ENCODE measurements around the gene C10orf105.

C10orf105 gene

GRCh38 chr10:71666639-71667386 is 52.8 kb downstream of the C10orf105 start:
- no peak overlapping the region for H3K4me3 Mint-ChIP-seq
- H3K27ac Mint-ChIP-seq = peak overlapping the region; percentile 45
- H3K4me1 Mint-ChIP-seq (ENCODE audit: low read depth) = peaks cover 51% of the 10 kb centered on the region

GRCh38 chr10:71665456-71665855 is 54.1 kb downstream of the C10orf105 start:
- Mint-ChIP-seq H3K36me3 (ENCODE audit: low read depth) (peaks cover 1% of the 10 kb centered on the region), H3K9me3 (peaks cover 3% of the 10 kb centered on the region), H3K27me3 (peaks cover 24% of the 10 kb centered on the region), H3K27ac (no peak overlapping the region), H3K4me3 (no peak overlapping the region), H3K4me1 (ENCODE audit: low read depth) (peaks cover 51% of the 10 kb centered on the region)
- intact Hi-C loops (cut with micrococcal nuclease) = no loop called here

More at GRCh38 chr10:71666639-71667386, 52.8 kb downstream of the C10orf105 start:
- Mint-ChIP-seq H3K36me3 (ENCODE audit: low read depth) (no peaks in the 10 kb centered on the region), H3K9me3 (no peaks in the 10 kb centered on the region), H3K27me3 (peaks cover 24% of the 10 kb centered on the region)
- intact Hi-C loops (cut with micrococcal nuclease) = no loop called here

GRCh38 chr10:71664585-71664984 is 55.0 kb downstream of the C10orf105 start:
- Mint-ChIP-seq H3K9me3 (peaks cover 10% of the 10 kb centered on the region), H3K4me1 (ENCODE audit: low read depth) (peaks cover 51% of the 10 kb centered on the region), H3K27me3 (peaks cover 19% of the 10 kb centered on the region), H3K27ac (no peak overlapping the region), H3K36me3 (ENCODE audit: low read depth) (peaks cover 7% of the 10 kb centered on the region), H3K4me3 (no peak overlapping the region)
- intact Hi-C loops (cut with micrococcal nuclease) = no loop called here

- H3K4me1 Mint-ChIP-seq (ENCODE audit: low read depth) = peaks cover 60% of the 10 kb centered on the region
- H3K4me3 Mint-ChIP-seq = no peak overlapping the region
- H3K9me3 Mint-ChIP-seq = peaks cover 10% of the 10 kb centered on the region
- peaks cover 7% of the 10 kb centered on the region for H3K36me3 Mint-ChIP-seq (ENCODE audit: low read depth)
- peaks cover 23% of the 10 kb centered on the region for H3K27me3 Mint-ChIP-seq
- H3K27ac Mint-ChIP-seq = no peak overlapping the region
- intact Hi-C loops (cut with micrococcal nuclease) = no loop called here
These were observed 56.3 kb downstream of the C10orf105 start for GRCh38 chr10:71663311-71663710.

GRCh38 chr10:71661779-71662336 is 57.7 kb downstream of the C10orf105 start:
- H3K9me3 Mint-ChIP-seq = peaks cover 10% of the 10 kb centered on the region
- H3K4me3 Mint-ChIP-seq = no peak overlapping the region

More at GRCh38 chr10:71661779-71662336, 57.7 kb downstream of the C10orf105 start:
- Mint-ChIP-seq H3K36me3 (ENCODE audit: low read depth) (peaks cover 7% of the 10 kb centered on the region), H3K4me1 (ENCODE audit: low read depth) (peaks cover 55% of the 10 kb centered on the region), H3K27ac (no peak overlapping the region), H3K27me3 (peaks cover 27% of the 10 kb centered on the region)
- intact Hi-C loops (cut with micrococcal nuclease) = no loop called here

Data from dendritic cell treated with granulocyte-macrophage colony-stimulating factor and Interleukin-4, amounts not matched to agents 40 ng/mL and 50 ng/mL, for 4 days (primary cell).